HG03432 (cell line): ENCODE measurements around the gene TRPM1.

Experiments used
- ATAC-seq: cut with Tn5 transposase; IDR thresholded peaks from one replicate; pipeline ENCODE4 v1.9.1; 2021; ENCODE audit warnings: mild to moderate bottlenecking, moderate library complexity; ENCODE audit not compliant: unreplicated experiment

TRPM1 gene

DNA sequence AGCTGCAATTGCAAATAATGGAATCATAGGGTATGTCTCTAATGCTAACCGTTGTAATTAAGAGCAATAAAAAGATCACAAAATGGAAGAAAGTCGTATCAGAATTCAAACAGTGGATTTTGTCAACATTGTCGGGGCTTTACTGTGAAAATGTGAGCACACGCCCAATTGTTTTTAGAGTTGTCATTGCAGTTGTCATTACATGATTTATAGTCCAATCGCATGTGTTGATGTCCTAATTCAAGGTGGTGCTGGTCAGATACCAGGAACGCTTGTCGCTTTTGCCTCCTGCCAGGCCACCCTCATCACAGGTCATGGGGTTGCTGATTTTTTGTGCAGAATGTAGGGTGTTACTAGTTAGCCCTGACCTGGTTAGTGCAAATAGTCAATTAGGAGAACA is 16.2 kb downstream of the TRPM1 start:
- no peak for ATAC-seq

GRCh38 chr15:31084176-31084575 is 17.3 kb downstream of the TRPM1 start:
- ATAC-seq, result no peak

DNA sequence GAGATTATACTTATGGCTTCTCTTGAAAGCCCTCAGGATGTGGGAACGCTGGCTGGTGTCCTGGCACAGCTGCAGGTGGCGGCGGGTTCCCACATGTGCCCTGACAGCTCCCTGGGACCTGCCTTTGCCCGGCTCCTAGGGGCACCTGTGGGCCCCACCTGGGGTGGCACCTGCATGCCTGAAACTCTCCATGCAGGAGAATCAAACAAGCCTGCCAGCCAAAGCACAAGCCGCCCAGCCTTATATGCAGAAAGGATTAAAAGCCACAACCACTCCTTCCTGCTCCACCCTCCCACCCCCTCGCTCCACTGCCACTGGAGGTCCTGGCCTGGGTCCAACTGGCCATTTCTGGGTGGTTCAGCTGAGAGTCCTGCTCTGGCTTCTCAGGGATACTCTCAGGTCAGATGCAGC is 18.1 kb downstream of the TRPM1 start:
- ATAC-seq, result no peak

- no peak for ATAC-seq
Observed at GRCh38 chr15:31082771-31083369, 18.7 kb downstream of the TRPM1 start.

DNA sequence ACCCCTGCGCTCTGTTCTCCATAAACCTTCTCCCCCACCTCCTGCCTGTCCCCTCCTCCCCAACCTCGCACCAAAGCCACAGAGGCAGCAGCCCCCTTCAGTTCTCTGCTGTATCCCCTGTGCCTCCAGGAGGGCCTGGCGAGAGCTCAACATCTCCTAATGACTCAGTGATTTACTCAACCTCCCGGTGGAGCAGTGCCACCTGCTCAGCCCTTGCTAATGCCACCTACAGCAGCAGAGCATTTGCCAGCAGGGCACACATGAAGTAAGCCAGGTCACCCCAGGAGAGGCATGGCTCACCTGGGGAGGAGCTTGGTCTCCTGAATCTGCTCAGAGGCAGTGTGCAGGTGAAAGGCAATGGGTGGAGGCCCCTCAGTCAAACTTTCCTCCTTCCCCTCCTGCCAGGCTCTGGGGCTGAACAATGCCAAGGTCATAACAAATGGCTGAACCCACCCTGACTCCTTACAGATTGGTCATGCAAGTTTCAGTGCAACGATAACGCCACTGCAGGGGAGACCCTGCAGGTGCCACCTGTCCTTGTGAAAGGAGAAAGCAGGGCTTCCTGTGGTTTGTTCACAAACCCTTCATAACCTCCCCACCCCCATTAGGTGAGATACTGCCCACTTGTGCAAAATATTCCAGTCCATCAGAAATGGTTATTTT is 19.8 kb downstream of the TRPM1 start:
- ATAC-seq, result no peak

DNA sequence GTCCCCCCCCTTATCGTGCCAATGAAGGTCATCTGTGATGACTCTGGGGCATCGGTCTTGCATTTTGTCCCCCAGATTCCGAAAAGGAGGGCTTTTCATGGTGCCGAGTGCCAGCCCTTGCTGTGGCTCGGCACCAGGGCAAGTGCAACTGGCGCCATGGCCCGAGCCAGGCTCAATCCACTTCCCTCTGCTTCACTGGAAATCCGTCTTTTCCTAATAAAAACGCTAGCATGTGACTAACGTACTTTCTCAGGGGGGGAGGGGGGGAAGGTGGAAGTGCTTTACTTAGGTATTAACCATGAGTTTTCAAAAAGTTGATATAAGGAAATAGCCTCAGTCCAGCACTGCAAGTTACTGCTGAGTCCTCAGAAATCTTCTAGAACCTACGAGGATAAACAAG is 20.5 kb downstream of the TRPM1 start:
- ATAC-seq, result no peak

DNA sequence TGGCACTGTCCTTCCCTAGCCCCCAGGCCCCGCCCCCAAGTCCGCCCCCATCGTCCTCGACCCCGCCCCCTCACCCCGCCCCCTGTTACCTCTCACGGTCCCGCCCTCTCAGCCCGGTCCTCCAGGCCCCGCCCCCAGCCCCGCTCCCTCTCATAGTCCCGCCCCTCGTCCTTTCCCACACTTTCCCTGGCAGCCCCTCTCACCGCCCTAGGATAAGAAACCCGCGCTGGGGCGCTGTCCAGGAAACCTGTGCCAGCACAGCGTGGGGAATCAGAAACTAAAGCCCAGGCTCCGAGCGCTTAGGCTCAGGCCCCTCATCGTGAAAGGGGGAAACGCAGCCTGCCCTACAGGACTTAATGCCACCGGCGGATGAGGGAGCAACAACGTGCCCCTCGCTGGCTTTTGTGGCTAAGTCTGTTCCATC is 20.9 kb downstream of the TRPM1 start:
- no peak for ATAC-seq

DNA sequence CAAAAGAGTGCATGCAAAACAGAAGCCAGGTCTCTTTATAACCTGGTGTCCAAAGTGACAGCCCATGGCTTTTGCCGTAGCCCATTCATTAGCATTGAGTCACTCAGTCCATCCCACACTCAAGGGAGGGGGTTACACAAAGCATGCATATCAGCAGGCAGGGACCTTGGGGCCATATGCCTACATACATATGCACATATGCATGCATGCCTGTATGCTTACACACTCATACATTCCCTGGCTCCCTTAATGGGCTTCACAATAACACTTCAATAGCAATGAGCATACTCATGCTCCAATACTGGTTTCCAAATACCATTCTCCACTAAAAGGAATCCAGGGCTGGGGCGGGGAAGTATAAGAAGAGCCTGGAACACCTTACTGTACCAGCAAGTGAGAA is 22.0 kb downstream of the TRPM1 start:
- ATAC-seq, result no peak

GRCh38 chr15:31078471-31078870 is 23.1 kb downstream of the TRPM1 start:
- no peak for ATAC-seq

- no peak for ATAC-seq
Observed at GRCh38 chr15:31077941-31078340, 23.6 kb downstream of the TRPM1 start.

DNA sequence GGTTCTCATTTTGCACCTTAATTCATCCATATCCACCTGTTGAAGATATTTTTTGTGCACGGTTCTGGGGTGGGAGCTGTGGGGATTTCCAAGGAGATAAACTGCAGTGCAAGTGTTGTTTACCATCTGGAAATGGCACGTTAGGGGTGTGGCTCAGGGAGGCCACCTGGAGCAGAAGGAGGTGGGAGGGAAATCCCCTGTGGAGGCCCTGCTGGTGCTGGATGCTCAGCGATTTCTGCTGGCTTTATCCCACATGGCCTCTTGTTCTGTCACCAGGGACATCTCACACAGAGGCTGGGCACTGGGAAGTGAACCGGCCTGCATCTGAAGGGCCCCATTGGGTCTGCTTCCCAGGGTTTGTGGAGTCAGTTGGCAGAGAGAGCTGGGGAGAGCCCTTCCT is 24.3 kb downstream of the TRPM1 start:
- ATAC-seq, result no peak

GRCh38 chr15:31074321-31074720 is 27.2 kb downstream of the TRPM1 start:
- no peak for ATAC-seq

DNA sequence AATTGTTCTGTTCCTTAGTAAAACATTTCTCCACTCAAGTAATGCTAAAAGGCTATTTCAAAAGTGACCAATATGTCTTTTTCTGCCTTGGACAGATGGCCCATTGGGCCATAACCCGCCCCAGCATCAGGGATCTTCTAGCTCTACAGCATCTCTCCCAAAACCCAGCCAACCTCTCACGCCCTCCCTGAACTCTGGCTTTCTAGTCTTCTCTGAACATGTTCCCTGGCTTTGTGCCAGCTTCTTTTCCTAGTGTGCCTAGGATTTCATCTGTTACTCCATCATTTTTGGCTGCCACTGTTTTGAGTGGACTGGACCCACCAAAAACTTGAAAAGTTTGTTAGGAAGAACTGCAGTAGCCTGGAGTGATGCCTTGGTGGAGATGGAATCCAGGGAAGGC is 30.7 kb downstream of the TRPM1 start:
- ATAC-seq, result no peak

DNA sequence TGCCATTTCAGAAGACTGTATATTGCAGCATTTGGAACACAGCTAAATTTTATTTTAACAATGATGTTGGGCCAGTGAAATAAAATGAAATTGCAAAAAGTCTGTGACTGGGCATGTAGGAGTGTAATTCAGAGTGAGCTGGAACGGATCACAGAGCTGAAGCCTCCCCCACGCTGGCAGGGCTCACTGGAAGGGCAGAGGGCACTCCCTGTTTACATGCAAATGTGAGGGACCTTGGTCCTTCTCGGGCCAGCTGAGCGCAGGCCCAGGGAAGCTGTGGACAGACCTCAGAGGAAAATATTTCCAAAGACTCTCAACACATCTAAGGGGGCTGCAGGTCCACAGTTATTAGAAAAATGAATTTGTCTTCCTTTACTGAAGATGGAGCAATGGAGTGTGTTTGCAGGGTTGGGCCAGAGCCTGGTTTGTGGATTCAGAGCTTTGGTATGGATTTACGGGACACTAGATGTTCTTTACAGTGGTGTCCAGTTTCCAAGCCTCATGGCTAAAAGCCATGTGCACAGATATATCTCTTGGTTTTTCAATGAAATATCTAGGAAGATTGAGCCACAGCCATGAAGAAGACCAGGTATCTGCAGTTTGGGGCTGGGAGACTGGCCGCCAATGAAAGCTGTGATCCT is 32.0 kb downstream of the TRPM1 start:
- no peak for ATAC-seq

DNA sequence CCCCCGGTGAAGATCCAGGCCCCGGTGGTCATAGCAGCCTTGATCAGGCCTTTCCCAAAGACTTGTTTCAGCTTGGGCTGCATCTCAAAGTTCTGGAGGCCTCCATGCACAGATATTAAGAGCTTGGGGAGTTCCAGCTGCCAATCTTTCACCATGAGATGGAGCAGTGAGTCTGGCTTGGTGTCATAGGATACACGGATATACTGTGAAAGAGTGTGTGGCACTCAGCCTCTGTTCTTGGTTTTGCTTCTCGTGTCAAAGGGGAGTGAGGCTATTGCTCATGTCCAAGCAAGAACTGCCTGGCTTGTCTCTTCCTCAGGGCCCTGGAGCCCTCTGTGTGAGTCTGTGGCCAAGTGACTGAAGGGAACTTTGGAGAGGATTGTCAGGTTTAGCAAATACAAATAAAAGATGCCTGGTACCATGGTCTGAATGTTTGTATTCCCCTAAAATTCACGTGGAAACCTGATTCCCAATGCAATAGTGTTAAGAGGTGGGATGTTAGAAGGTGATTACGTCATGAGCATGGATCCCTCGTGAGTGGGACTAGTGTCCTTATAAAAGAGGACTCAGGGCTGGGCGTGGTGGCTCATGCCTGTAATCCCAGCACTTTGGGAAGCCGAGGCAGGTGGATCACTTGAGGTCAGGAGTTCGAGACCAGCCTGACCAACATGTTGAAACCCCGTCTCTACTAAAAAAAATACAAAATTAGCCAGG is 33.5 kb downstream of the TRPM1 start:
- no peak for ATAC-seq

DNA sequence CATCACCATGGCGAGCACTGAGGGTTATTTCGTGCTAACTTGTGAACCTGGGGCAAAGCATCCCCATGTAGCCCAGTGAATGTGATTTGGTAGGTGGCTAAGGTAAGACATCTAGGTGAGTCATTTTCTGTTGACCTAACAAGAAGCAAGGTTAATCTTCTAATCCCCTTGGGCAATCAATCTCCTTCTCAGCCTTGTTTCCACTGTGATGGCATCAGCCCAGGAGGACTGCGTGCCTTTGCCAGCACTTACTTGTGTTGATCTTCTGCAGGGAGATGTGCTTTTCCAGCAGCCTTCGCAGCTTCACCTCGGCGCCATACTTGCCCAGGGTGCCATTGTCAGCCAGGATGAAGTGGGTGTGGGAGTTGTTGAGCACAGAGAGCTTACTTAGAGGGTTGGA is 35.7 kb downstream of the TRPM1 start:
- ATAC-seq, result no peak

DNA sequence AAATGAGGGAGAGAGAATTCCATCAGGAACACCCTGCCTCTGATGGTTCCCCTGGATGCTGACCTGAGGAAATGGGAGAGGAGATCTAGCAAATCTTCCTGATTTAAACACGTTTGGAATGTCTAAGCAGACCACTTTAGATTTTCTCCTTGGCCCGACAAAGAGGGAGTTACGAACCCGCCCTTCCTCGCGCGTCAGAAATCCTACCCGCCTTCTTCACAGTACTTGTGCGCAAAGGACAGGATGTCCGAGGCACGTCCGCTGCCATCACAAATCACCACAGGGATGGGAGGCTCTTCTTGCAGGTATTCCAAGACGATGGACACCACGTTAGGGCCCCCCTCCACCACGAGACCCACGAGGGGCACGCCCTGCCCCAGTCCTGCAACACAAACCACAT is 38.6 kb downstream of the TRPM1 start:
- ATAC-seq, result no peak

- ATAC-seq, result no peak
Observed at GRCh38 chr15:31062310-31062847, 39.1 kb downstream of the TRPM1 start.

DNA sequence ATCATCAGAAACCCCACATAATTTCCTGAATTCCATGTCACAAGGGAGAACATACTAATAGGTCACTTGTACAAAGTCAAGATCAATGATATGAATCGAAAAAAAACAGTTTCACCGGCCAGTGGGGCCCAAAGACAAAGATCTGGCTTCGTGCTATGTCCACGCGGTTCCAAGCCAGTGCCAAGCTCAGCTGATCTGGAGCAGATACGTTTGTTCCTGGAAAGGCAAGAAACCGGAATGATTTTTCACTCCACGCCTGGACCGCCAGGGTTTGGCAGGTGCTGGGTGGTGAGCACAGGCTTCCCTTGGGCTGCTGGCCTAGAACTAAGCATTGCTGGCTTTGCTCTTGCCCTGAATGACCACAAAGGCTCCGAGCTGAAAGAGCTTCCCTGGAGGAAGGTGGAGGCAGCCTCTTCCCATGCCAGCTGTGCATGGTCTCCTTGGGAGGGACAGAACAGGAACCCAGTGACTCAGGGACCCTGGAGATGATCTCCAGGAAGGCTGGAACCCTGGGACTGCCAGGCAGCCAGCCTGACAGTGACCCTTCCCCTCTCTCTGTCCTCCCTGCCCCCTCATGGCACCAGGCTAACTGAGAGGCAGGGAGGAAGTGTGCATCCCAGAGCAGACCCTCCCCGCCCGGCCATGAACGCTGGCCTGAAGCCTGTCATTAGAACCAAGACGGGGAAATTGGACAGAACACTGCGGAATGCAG is 40.9 kb downstream of the TRPM1 start:
- no peak for ATAC-seq

DNA sequence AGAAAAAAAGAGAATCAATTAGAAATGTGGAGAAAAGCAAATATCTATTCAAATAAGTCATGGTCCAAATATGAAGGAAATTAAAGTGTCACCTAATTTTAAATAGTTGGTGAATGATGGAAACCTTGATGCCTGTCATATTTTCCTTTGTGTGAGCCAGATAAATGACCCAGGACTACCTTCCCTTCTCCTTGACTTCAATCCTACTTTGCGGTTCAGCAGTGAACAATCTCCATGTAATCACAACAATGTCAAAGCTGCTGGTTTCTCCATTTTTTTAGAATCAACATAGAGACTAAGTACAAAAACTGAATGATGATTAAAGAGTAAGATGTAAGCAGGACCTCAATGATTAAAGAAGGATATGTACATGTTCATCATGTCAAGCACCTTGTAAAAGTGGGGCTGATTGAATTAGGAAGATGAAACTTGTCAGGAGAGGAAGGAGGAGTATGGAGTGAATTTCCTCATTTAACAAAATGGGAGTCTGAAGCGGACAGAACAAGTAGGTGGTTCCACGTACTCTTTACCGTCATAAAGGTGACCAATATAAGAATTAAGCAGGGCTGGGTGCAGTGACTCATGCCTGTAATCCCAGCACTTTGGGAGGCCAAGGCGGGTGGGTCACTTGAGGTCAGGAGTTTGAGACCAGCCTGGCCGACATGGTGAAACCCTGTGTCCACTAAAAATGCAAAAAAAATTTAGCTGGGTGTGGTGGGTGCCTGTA is 43.1 kb downstream of the TRPM1 start:
- ATAC-seq, result no peak
